Keratinocyte (primary cell): ENCODE measurements around the gene CFAP100.

Experiments
- CTCF ChIP-seq, 3 experiments: IDR thresholded peaks in 1 of 3; conservative IDR thresholded peaks in 1 of 3; optimal IDR thresholded peaks in 1 of 3; 2 replicates in 2 of 3; 3 replicates in 1 of 3; pipeline versions ENCODE3 to v1.5.1; 2011; ENCODE audit warnings: low read length in 3 of 3, mild to moderate bottlenecking in 3 of 3, moderate library complexity in 2 of 3, control low read depth in 1 of 3, inconsistent platforms in 1 of 3; ENCODE audit not compliant: insufficient read depth in 2 of 3; ENCODE audit errors: extremely low read depth in 1 of 3
- EZH2 ChIP-seq: IDR thresholded peaks from one replicate; pipeline ENCODE4 v1.6.1; 2012; ENCODE audit warnings: inconsistent platforms, mild to moderate bottlenecking, low read length, moderate library complexity

GRCh38 chr3:126459111-126459762 is 64.5 kb downstream of the CFAP100 start:
- TF ChIP-seq CTCF (optimal IDR thresholded peaks at IDR 0.05 in 1 of 3, IDR thresholded peaks at IDR 0.05 in 1 of 3, conservative IDR thresholded peaks at IDR 0.05 in 1 of 3; ENCODE audit: extremely low read depth in 1 of 3, insufficient read depth in 2 of 3, low read length in 3 of 3): no peak
- TF ChIP-seq EZH2: no peak
